Measurements from ENCODE around the gene ACBD6.

GRCh38 chr1:180286417-180286816 lies 216.0 kb downstream of the ACBD6 start:
- TF ChIP-seq TAF1 (IDR thresholded peaks at IDR 0.05; ENCODE audit: borderline replicate concordance, low read depth, low read length): no peak
- TF ChIP-seq POLR2AphosphoS5 (IDR thresholded peaks at IDR 0.05; ENCODE audit: low read depth, low read length): no peak

All from GM12892 (cell line).